Hematopoietic multipotent progenitor cell treated with erythropoietin and hydrocortisone succinate and interleukin-3 and kit ligand, for 8 days (in vitro differentiated cells): ENCODE measurements around the gene H1-8.

ENCODE experiments used
- DNase-seq: peaks from one replicate; pipeline ENCODE4 v3.0.0-alpha.2; 2015

Gene H1-8

DNA sequence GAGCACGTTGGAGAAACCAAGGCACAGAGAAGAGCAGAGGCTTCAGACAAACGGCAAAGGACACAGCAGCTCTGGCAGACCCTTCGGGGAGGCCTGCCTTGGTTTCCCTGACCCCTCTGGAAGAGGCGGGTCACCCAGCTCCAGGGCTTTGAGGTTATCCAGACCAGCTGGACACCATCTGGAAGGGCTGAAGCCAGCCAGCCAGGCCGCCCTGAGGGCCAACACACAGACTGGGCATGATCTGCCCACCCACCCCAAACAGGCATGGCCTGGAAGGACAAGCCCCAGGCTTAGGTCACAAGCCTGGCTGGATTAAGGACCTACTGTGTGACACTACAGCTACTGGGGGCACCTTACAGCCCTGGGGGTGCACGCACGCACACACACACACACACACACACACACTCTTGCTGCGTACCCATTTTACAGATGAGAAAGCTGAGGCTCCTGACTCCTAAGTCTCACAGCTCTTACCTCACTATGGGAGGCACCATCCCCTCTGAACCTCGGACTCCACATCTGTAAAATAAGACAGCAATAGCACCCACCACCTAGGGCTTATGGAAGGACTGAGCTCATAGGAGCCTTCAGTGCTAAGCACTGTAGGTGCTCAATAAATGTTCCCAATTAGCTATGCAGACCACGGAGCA, 52.7 kb downstream of the H1-8 start:
- DNase-seq, result no peak

DNA sequence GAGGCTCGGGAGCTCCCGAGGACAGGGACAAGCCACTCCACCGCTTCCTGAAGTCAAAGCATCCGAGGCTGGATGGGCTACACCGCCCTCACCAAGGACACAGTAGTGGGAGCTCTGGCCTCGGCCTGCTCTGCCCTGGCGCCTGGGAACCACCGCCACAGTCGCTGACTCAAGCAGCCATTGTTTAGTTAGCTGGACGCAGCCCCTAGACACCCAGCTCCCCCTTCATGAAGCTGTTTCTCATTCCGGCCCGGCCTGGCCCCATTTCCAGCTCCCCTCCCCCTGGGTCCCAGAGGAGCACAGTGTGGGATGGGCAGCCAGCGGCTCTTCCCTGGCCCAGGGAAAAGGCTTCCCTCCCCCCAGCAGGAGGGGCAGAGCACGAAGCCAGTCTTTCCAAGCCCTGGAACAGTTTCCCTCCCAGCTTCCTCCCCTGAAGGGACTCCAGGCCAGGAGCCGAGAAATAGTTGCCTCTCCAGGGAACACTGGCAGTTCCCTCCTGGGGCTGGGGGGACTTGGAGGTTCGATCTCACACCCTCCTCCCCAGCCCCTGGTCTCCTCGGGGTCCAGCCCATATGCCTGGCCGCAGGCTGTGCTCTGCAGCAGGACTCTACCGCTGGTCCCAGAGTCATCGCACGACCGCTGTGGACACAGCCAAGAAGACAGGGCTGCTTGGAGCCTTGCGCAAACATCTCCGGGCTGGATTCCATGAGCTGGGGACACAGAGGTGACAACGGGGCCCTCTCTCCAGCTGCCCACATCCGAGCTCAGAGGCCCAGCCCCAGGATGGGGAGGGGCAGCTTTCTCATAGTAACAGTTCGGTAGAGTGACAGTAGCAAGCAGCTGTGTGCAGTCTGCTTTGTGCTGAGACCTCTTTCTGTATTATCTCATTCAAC, 53.5 kb downstream of the H1-8 start:
- no peak for DNase-seq

DNA sequence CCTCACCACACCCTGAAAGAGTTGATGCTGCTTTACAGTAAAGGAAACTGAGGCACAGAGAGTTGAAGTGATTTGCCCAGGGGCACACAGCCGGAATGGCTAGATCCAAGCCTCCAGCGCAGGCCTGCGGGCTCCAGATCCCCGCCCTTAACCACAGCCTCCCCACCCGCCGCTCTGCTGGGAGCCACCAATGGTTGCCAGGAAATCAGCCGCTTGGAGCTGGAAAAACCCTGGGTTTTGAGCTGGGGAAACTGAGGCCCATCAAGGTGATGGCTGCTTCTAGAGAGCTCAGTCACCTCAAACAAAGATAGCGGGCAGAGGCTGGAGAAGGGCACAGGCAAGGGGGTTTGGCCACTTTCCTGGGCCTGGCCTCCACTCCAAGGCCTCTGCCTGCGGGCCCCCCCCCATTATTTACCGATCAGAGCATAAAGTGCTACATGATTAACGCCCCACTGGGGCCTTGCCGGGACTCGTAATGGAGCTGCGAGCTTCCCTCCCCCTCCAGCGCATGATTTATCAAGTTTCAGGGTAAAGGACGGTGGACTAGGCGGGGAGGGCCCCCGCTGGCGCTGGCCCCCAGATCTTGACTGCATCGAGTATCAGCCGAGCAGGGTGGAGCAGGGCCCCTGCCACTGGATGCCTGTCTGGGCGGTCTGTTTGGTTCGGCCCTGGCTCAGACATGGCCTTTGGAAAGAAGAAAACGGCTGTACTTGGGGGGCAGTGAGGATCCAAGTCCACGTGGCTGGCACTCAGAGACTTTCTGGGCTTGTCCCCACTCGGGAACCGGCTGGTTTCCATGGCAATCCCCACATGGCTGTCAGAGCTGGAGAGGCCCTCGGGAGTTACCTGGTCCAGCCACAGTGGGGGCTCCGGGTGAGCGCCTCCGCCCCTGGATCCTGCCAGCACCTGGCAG, 54.4 kb downstream of the H1-8 start:
- DNase-seq, result peak; percentile 43

DNA sequence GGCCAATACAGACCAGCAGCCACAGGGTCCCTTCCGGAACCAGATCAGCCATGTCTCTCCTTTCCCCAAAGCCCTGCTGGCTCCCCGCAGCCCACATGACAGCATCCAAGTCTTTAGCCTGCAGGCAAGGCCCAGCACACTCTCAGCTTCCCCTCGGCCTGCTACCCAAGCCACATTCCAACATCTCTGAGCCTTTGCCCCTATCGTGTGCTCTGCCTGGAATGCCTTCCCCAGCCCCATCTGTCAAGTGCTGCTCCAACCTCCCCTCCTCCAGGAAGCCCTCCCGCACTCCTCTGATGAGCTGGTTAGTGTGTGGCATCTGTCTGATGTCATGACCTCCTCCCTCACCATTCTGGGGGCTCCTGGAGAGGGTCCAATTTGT, 55.0 kb downstream of the H1-8 start:
- no peak for DNase-seq

DNA sequence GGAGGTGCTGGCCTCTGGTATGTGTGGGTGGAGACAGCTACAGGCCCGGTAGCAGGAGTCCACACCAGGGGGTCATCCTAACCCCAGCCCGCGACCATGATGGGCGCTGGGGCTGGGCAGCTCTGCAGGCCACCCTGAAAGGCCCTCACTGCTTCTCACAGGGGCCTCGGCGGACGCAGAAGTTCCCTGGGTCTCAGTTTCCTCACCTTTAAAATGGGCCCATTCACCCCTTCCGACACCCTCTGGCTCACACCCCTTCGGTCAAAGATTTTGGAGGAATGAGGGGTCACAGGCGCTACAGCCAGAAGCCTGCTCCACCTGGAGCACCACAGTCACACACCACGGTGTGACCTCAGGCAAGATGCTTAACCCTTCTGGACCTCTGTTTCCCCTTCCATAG, 55.5 kb downstream of the H1-8 start:
- DNase-seq, result no peak

DNA sequence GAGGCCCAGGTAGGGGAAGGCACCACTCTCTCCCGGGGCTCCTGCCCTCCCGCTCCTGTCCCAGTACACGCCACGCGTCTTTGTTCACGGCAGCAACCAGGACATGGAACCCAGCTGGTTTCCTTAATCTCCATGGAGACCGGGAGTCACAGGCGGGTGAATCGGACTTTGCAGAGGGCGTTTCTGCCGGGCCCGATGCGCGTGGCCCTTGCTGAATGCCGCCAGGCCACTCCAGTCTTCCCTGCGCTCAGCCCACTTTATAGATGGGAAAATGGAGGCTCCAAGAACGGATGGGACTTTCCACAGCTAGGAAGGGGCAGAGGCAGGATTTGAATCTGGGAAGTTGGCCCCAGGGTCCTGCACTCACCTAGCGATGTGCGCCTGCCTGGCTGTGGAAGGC, 56.1 kb downstream of the H1-8 start:
- DNase-seq, result no peak

DNA sequence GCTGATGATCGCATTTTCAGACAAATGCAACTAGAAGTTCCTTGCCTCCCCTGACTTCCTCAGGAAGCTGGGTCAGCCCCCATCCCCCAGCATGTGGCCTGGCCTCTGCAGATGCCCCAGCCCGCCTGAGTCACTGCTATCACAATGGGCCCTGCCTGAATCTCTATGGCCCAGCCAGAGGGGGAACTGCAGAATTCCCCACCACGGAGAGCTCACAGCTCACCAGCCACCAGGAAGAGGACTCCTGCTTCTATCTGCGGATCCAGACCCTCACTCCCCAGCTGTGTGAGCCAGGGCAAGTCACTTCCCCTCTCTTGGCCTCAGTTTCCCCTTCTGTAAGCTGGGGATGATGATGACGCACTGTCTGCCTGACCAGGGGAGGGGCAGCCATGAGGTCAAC, 56.6 kb downstream of the H1-8 start:
- no peak for DNase-seq

DNA sequence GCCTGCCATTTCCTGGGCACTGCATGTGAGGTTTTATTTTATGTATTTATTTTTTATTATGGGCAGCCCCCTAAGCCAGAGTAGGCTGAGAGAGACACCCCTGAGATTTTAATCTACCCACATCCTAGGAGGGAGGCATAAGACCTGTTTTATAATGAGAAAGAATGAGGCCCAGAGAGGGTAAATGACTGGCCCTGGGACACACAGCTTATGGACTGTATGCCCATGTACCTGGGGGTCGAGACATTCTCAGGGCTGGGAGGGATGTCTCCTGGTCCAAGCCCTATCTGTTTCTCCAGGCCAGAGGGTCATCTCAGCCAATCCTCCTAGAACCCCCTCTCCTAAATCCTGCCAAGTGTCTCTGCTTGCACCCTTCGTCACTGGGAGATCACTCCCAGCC, 57.4 kb downstream of the H1-8 start:
- DNase-seq, result no peak
